Measurements from ENCODE around the gene PRPS2. TPM values are rescaled to one million over a fixed set of nuclear protein-coding genes. Genes with fewer than 3 reads are reported as not detected.

PRPS2 gene
- total RNA-seq, 1 donor from 2014 or later: 36.1 TPM

GRCh38 chrX:12758291-12758690, 32.9 kb upstream of the PRPS2 start:
- H3K27me3 ChIP-seq (ENCODE audit: control insufficient read depth, insufficient read depth, low read length): no peaks in the 10 kb centered on the region
- H3K36me3 ChIP-seq (ENCODE audit: control insufficient read depth, insufficient read depth, low read length): no peaks in the 10 kb centered on the region
- H3K4me3 ChIP-seq (ENCODE audit: low read depth, low read length): no peak overlapping the region
- DNase-seq (ENCODE audit: low read depth) (no peak), FAIRE-seq (no peak)
- TF ChIP-seq, protein P1, sequence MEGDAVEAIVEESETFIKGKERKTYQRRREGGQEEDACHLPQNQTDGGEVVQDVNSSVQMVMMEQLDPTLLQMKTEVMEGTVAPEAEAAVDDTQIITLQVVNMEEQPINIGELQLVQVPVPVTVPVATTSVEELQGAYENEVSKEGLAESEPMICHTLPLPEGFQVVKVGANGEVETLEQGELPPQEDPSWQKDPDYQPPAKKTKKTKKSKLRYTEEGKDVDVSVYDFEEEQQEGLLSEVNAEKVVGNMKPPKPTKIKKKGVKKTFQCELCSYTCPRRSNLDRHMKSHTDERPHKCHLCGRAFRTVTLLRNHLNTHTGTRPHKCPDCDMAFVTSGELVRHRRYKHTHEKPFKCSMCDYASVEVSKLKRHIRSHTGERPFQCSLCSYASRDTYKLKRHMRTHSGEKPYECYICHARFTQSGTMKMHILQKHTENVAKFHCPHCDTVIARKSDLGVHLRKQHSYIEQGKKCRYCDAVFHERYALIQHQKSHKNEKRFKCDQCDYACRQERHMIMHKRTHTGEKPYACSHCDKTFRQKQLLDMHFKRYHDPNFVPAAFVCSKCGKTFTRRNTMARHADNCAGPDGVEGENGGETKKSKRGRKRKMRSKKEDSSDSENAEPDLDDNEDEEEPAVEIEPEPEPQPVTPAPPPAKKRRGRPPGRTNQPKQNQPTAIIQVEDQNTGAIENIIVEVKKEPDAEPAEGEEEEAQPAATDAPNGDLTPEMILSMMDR (IDR thresholded peaks at IDR 0.05; ENCODE audit: insufficient read depth, low read length, severe bottlenecking): no peak

DNA sequence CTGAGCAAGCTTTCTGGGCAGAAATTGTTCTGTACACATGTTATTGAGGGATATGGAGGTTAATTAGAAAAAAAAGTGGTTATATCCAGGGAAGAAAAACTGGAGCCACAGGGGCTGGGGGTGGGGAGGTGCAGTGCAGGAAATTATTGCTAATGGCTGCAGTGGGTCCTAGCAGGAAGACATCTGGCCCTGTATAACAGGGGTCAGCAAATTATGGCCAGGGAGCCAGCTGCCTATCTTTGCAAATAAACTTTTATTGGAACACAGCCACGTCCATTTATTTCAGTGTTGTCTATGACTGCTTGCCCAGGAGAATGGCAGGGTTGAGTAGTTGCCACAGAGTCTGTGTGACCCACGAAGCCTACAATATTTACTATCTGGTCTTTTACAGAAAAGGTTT, 23.4 kb upstream of the PRPS2 start:
- H3K27me3 ChIP-seq (ENCODE audit: control insufficient read depth, insufficient read depth, low read length): no peaks in the 10 kb centered on the region
- FAIRE-seq: no peak
- DNase-seq (ENCODE audit: low read depth): no peak
- no peaks in the 10 kb centered on the region for H3K36me3 ChIP-seq (ENCODE audit: control insufficient read depth, insufficient read depth, low read length)
- TF ChIP-seq, protein P1 (IDR thresholded peaks at IDR 0.05; ENCODE audit: insufficient read depth, low read length, severe bottlenecking): no peak
- no peak overlapping the region for H3K4me3 ChIP-seq (ENCODE audit: low read depth, low read length)

DNA sequence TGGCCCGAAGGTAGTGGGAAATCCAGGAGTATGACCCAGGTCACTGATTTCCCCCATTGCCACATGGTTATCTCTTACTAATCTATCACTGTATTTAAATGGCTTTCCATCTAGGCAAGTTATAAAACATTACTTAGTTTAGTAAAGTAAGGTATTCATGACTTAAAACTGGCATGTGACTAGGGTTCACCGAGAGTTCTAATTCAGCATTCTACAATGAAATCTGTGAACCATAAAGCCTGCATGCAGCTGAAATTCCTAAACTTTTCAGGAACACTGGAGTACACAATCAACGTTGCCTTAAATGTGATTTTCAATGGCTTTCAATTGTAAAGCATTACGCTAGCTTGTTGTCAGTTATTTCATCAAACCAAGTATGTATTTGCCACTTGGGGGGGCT, 22.7 kb upstream of the PRPS2 start:
- Histone ChIP-seq H3K27me3 (ENCODE audit: control insufficient read depth, insufficient read depth, low read length) (no peaks in the 10 kb centered on the region), H3K4me3 (ENCODE audit: low read depth, low read length) (no peak overlapping the region), H3K36me3 (ENCODE audit: control insufficient read depth, insufficient read depth, low read length) (no peaks in the 10 kb centered on the region)
- no peak for DNase-seq (ENCODE audit: low read depth)
- TF ChIP-seq, protein P1 (IDR thresholded peaks at IDR 0.05; ENCODE audit: insufficient read depth, low read length, severe bottlenecking): no peak
- no peak for FAIRE-seq

GRCh38 chrX:12770440-12770839, 20.8 kb upstream of the PRPS2 start:
- no peak overlapping the region for H3K4me3 ChIP-seq (ENCODE audit: low read depth, low read length)
- FAIRE-seq (no peak), DNase-seq (ENCODE audit: low read depth) (peak; percentile 29)
- no peaks in the 10 kb centered on the region for H3K27me3 ChIP-seq (ENCODE audit: control insufficient read depth, insufficient read depth, low read length)
- TF ChIP-seq, protein P1 (IDR thresholded peaks at IDR 0.05; ENCODE audit: insufficient read depth, low read length, severe bottlenecking): no peak
- no peaks in the 10 kb centered on the region for H3K36me3 ChIP-seq (ENCODE audit: control insufficient read depth, insufficient read depth, low read length)

DNA sequence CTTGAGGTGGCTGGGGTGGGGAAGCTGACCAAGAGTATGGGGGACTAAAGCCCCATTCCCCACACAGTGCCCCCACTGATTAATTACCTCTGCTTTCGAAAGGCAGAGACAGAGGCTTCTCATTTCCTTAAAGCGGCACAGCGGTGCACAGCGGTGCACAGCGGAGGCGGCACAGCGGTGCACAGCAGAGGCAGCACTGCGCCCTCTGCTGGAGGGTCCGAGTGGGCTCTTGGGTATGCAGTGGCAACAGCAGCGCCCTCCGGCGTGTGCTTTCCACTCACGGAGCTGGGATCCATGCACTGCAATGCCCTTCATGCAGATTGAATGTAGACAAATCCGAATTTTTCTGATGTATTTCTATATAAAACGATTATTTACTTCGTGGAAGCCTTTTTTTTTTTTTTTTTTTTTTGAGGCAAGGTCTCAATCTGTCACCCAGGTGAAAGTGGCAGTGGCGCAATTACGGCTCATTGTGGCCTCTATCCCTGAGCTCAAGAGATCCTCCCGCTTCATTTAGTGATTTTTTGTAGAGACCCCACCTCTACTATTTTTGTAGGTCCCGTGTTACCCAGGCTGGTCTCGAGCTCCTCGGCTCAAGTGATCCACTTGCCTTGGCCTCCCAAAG, 19.7 kb upstream of the PRPS2 start:
- FAIRE-seq (no peak), DNase-seq (ENCODE audit: low read depth) (no peak)
- Histone ChIP-seq H3K27me3 (ENCODE audit: control insufficient read depth, insufficient read depth, low read length) (no peaks in the 10 kb centered on the region), H3K4me3 (ENCODE audit: low read depth, low read length) (no peak overlapping the region), H3K36me3 (ENCODE audit: control insufficient read depth, insufficient read depth, low read length) (no peaks in the 10 kb centered on the region)
- TF ChIP-seq, protein P1 (IDR thresholded peaks at IDR 0.05; ENCODE audit: insufficient read depth, low read length, severe bottlenecking): peak; percentile 65

DNA sequence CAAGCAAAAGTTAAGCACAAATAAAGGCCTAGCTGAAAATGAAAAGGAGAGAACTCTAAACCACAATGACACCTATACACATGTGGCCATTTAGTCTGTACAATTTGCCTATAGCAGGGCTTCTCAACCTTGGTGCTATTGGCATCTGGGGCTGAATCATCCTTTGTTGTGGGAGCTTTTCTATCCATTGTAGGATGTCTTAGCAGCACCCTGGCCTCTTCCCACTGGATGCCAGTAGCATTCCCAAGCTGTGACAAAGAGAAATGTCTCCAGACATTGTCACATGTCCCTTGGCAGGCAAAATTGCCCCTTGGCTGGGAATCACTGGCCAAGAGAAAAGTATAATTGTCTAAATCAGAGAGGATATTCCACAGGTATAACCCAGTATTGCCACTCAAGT, 13.5 kb upstream of the PRPS2 start:
- FAIRE-seq (no peak), DNase-seq (ENCODE audit: low read depth) (no peak)
- no peak overlapping the region for H3K4me3 ChIP-seq (ENCODE audit: low read depth, low read length)
- TF ChIP-seq, protein P1 (IDR thresholded peaks at IDR 0.05; ENCODE audit: insufficient read depth, low read length, severe bottlenecking): no peak
- H3K27me3 ChIP-seq (ENCODE audit: control insufficient read depth, insufficient read depth, low read length): no peaks in the 10 kb centered on the region
- H3K36me3 ChIP-seq (ENCODE audit: control insufficient read depth, insufficient read depth, low read length): no peaks in the 10 kb centered on the region

All from bronchial epithelial cell (primary cell).